GM04504 (cell line): Measurements from ENCODE around the gene PBX2.

Source experiments
- DNase-seq: peaks from one replicate; pipeline ENCODE4 v3.0.0-alpha.2; 2012; ENCODE audit warnings: low read depth

PBX2 gene

DNA sequence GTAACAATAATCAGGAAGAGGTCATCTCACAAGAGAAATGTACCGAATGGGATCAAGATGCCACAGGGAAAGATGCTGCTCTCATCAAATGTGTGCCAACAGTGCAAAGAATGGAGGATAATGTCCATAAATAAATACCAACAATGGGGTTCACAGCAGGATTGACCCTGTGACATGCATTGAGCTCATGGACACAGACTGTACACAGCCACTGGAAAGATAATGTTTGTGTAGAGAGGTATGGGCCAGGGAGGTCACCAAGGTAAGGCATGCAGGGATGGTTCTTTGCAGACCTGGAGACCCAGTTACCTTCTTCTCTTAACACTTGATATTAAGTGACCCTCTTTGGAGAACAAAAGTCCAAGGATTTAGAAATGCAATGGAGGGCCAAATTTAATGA is 15.6 kb downstream of the PBX2 start:
- no peak for DNase-seq

GRCh38 chr6:32173051-32173727 is 16.8 kb downstream of the PBX2 start:
- no peak for DNase-seq

DNA sequence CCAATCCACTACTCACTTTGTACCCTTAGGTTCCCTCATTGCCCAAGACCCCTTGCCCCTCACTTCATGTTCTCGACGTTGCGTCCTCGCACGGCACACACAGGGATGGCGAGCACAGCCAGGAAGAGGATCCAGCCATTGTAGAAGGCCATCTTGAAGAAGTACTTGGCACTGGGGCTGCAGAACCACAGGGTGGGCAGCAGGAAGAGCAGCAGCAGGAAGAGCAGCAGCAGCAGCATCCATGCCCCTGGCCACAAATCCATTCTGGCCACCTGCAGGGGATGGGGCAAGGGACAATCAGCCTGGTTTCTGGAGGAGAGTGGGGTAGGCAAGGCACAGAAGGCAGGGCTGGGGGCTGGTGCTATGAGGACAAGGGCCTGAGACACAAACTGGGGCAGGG is 18.8 kb downstream of the PBX2 start:
- DNase-seq: no peak

DNA sequence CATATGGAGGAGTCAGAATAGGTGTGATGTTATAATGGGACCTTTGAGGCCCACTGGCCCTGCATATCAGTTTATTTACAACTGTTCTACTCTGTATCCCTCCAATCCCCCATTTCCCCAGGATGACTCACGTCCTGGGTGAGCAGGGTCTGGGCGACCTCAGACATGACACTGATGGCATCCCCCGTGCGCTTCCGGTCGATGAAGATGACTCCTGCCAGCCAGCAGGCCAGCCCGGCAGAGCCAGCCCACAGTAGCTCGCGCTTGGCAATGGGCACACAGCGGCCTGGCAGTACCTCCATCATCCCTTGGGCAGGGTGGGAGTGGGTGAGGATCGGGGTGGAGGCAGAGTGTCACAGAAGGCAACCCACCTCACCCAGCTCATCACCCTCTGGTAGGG is 19.7 kb downstream of the PBX2 start:
- no peak for DNase-seq

GRCh38 chr6:32168807-32169591 is 21.0 kb downstream of the PBX2 start:
- DNase-seq: no peak

DNA sequence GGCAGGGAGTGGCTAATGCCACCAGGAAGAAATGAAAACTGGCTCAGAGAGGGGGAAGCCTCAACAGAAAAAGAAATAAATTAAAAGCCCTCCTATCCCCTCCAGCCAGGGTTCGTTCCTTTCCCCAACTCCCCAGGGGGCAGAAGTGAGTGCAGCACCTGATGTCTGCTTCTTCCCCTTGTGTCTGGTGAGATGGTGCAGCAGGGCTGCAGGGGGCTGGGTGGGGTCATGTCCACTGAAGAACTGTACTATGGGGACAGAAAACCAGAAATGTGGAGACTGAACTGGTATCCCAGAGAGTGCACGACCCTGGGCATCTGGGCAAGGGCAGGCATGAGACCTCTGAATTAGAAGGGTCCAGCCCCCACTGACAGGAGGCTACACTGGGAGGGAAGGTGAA is 21.7 kb downstream of the PBX2 start:
- no peak for DNase-seq

- DNase-seq: no peak
Measured at GRCh38 chr6:32167761-32168262, 22.2 kb downstream of the PBX2 start.

DNA sequence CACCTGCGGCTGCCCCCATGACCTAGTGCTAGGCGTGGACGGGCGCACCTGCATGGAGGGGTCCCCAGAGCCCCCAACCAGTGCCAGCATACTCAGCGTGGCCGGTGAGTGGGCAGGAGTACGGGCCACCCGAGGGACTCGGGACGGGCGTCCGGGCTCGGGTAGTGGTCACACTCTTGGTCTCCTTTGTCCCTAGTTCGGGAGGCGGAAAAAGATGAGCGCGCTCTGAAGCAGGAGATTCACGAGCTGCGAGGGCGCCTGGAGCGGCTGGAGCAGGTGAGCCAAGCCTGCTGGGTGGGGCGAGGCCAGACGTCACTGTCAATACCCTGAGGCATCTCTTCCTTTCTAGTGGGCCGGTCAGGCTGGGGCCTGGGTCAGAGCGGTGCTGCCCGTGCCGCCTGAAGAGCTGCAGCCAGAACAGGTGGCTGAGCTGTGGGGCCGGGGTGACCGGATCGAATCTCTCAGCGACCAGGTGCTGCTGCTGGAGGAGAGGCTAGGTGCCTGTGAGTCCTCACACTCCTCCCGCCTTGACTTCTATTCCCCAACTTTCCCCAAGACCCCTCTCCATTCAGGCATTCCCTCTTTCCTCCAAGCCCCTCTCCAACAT is 22.7 kb downstream of the PBX2 start:
- no peak for DNase-seq

DNA sequence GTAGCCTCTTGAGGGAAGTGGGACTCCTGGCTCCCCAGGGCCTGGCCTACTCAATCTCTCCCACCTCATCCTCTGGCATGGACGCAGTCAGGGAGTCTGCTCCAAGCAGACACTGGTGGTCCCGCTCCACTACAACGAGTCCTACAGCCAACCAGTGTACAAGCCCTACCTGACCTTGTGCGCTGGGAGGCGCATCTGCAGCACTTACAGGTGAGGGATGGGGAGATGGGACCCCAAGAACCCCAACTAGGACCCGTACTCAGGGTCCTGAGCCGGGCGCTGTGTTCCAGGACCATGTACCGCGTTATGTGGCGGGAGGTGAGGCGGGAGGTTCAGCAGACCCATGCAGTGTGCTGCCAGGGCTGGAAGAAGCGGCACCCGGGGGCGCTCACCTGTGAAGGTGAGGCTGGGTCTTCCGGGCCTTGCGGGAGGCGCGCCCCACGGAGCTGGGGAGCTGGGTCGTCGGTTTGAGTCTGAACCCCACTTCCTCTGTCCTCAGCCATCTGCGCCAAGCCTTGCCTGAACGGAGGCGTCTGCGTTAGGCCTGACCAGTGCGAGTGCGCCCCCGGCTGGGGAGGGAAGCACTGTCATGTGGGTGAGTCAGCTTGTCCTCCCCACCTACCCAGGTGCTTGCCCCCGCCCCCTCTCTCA is 23.5 kb downstream of the PBX2 start:
- DNase-seq: no peak

- no peak for DNase-seq
Measured at GRCh38 chr6:32164295-32164694, 25.7 kb downstream of the PBX2 start, which contains the start of gene EGFL8. Gene EGFL8, plus strand, starts transcription at chr6:32164595. Its CDS starts 1,571 bp downstream, at chr6:32166166.

GRCh38 chr6:32163559-32164258 is 26.3 kb downstream of the PBX2 start:
- DNase-seq: no peak

GRCh38 chr6:32158052-32158451 is 31.9 kb downstream of the PBX2 start:
- no peak for DNase-seq

- no peak for DNase-seq
Measured at GRCh38 chr6:32156891-32157290, 33.1 kb downstream of the PBX2 start.

DNA sequence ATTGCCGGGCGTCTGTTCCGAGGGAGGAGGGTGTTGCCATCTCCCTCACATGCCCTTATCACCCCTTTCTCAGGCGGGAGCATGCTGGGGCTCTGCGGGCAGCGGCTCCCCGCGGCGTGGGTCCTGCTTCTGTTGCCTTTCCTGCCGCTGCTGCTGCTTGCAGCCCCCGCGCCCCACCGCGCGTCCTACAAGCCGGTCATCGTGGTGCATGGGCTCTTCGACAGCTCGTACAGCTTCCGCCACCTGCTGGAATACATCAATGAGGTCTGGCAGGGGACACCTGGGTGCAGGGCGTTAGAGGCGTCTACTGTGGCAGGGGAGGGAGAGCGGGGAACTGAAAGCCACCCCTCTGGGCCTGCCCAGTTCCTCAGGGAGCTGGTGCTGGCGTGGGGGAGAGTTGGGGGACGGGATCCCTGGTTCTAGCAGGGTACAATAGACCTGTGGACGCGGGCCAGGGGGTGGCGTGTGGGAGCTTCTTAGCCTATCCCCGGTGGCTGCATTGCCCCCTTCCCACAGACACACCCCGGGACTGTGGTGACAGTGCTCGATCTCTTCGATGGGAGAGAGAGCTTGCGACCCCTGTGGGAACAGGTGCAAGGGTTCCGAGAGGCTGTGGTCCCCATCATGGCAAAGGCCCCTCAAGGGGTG is 35.4 kb downstream of the PBX2 start:
- no peak for DNase-seq

GRCh38 chr6:32153564-32154513 is 36.2 kb downstream of the PBX2 start, which contains the start of gene PPT2:
Gene PPT2, plus strand, starts transcription at chr6:32154141. Its CDS starts 454 bp downstream, at chr6:32154595.
- peak; percentile 78 for DNase-seq

DNA sequence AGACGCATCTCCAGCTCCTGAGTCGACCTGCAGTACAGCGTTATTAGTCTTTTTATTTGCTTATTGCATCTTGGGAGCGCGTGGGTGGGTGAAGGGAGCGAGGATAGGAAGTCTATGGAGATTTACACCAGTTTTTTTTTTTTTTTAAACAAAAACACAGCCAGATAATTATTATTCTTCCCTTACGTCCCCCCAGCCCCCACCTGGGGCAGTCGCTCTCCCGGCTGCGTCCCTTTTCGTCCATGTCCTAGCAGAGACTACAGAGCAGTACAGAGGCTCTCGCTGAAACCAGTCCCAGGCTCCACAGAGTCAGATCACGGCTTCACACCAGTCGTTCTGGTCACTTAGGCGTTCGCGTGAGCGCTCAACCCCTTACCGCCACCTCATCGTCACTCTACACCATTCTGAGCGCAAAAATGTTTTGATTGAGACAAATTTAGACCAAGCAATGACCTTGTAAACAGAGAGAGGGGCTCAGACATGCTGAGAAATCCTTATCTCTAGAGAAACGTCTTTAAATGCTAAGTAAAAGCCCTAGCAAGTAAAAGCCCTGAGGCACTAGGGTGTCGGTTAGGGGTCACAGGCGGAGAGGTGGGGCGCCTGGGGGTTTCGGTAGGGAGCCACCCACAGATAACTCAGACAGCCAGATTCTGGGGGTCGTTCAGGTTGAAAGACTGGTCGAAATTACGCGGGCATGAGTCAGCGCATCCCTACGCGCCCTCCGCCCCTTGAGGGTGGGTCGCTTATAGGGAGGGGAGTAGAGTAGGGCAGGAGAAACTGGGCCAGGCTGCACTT is 37.0 kb downstream of the PBX2 start:
- DNase-seq: no peak

GRCh38 chr6:32151863-32152768 is 37.9 kb downstream of the PBX2 start, which contains the start of gene PRRT1:
Gene PRRT1, minus strand, starts transcription at chr6:32151939. Its CDS starts 112 bp downstream, at chr6:32151827.
- no peak for DNase-seq
